GM13976 (cell line): ENCODE results near the gene DRC7.
"Not testable (repeated sequence)": the region's sequence is repeated elsewhere in the genome, so short reads cannot be mapped to it uniquely, and the experiment has no call there.

Experiments used
- DNase-seq: peaks from one replicate; pipeline ENCODE4 v3.0.0; 2012; ENCODE audit warnings: low spot score
- in situ Hi-C: fragments of 300-500 bp; cut with MboI; formaldehyde crosslinking; loops from one replicate; pipeline ENCODE4 v1.12.0; 2022; ENCODE audit warnings: low sequenced_read_pairs, mixed read lengths, inconsistent platforms; ENCODE audit not compliant: unreplicated experiment
- TF ChIP-seq, protein P1 (sequence below): IDR thresholded peaks from 2 replicates; pipeline ENCODE4 v1.5.1; 2012; ENCODE audit warnings: borderline replicate concordance, mild to moderate bottlenecking; ENCODE audit not compliant: insufficient read depth; ENCODE audit errors: extremely low read depth, missing control alignments, control extremely low read depth

The DRC7 gene

DNA sequence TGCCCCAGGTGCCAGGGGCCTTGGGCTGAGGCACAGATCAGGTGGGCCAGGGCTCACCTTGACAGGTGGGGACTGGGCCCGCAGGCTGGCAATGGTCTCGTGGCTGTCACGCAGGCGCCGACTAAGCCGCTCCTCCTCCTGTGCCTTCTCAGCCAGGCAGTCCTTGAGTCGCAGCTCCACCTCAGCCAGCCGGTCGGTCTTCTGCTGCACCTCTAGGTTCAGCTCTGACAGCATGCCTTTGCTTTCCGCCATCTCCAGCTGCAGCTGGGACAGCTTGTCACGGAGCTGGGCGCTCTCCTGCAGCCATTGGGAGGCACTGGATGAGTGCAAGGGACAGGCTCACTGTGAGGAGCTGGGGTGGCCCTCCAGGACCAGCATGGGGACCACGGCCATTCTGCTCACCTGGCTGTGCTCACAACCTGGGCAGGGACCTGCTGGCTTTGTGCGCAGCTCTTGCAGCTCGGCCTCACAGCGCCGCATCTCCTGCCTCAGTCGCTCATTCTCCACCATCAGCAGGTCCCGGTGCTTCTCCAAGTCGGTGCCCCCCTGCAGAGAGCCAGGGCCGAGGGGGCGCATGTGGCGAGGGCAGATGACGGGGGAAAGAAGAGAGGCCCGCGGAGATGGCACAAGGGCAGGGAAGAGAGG, 76.7 kb downstream of the DRC7 start:
- no peak for DNase-seq
- in situ Hi-C loops: no loop called here
- TF ChIP-seq, protein P1, sequence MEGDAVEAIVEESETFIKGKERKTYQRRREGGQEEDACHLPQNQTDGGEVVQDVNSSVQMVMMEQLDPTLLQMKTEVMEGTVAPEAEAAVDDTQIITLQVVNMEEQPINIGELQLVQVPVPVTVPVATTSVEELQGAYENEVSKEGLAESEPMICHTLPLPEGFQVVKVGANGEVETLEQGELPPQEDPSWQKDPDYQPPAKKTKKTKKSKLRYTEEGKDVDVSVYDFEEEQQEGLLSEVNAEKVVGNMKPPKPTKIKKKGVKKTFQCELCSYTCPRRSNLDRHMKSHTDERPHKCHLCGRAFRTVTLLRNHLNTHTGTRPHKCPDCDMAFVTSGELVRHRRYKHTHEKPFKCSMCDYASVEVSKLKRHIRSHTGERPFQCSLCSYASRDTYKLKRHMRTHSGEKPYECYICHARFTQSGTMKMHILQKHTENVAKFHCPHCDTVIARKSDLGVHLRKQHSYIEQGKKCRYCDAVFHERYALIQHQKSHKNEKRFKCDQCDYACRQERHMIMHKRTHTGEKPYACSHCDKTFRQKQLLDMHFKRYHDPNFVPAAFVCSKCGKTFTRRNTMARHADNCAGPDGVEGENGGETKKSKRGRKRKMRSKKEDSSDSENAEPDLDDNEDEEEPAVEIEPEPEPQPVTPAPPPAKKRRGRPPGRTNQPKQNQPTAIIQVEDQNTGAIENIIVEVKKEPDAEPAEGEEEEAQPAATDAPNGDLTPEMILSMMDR: no peak

DNA sequence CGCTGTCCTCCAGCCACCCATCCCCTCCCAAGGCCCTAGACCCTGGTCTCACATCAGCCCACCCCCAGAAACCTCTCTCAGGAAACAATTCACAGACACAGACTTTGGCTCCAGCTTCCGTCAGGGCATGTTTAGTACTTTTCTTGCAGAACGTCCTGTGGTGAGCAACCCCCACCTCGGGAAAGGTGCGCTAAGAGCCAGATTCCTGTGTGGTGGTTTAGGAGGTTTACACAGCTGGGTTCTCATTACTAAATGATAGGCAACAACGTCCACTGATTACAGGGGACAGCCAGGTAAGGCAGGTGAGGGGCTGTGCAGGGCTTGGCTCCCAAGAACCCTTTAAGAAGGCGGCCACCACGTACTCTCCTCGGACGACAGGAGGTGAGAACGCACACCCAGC, 78.4 kb downstream of the DRC7 start:
- TF ChIP-seq, protein P1: no peak
- in situ Hi-C loops: no loop called here
- no peak for DNase-seq

DNA sequence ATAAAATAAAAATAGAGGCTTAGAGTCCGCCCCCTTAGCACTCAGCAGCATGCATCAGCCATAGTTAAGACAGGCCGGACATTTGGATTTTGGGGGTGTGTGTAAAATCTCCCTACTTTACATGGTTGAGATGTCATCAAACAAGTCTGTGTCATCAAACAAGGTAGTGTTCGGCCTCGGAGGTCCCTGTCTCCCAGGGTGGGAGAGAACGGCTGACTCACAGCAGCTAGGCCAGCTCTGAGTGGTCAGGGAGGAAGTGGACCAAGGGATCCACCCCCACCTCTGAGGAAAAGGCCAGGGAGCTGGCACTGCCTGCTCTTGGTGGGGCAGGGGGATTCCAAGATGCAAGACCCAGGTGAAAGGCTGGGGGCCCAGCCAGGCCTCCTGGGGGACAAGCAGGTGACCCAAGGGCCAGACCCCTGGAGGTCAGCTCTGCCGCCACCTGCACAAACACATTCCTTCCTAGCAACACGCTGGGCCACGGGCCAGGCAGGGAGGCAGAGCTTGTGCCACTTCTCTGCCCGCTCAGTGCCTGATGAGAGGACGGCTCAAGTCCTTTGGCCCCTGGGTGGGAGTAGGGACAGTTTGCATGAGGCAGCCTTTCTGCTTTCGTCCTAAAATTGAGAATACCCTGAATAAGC, 79.2 kb downstream of the DRC7 start:
- in situ Hi-C loops: no loop called here
- TF ChIP-seq, protein P1: no peak
- no peak for DNase-seq

DNA sequence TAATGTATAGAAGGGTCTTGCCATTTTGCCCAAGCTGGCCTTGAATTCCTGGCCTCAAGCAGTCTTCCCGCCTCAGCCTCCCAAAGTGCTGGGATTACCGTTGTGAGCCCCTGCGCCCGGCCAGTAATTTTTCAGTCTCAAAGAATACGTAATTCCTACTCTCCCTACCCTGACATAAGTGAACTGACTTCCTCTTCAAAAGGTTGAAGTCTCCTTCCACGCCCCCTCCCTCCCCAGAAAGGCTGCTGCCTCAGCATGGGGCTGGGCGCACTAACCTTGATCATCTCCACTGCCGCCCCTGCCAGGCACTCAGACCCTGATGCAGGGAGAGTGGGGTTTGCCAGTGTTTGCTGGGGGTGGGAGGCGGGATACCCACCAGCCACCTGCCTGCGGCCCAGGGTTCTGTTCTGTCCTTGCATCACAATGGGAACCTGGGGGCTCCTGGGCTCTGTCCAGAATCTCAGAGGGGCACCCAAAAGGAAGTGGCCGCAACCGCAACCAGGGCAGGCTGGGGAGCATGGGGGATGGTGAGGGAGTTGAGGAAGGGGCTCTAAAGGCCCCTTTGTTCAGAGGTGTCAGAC, 80.2 kb downstream of the DRC7 start:
- DNase-seq: no peak
- in situ Hi-C loops: no loop called here
- TF ChIP-seq, protein P1: no peak

DNA sequence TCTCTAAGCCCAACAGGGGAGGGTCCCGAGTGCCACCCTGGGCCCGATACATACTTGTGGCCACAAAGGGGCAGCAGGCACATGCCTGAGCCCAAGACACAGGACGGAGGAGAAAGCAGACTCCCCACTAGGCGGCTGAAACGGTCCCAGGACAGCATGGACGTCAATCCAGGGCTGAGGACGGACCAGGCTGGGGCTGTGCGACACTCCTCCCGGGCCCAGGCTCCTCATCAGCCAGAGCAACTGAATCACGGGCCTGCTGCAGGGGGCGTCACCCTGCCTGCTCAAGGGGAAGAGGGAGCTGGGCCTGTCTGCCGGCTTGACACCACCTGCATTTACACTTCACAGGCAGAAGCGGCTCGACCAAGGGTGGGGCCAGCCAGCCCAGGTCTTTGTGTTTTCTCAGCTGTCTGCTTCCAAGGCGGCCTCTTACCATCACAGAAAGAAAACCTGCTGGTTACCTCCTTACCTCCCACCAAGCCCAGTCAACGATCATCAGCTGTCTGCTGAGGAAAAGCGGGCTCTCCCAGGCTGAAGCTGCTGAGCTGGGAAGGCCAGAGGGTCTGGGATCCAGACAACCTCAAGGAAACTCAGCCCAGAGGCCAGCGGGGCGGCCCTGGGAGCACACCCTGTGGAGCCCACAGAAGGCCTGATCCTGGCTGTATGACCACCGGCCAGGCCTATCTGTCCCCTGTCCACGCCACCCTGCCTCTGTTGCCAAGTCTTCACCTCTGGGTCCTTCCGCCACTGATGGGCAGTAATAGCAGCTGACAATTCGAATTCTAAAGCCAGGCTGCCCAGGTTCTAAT, 81.3 kb downstream of the DRC7 start:
- TF ChIP-seq, protein P1: no peak
- in situ Hi-C loops: no loop called here
- DNase-seq: no peak

DNA sequence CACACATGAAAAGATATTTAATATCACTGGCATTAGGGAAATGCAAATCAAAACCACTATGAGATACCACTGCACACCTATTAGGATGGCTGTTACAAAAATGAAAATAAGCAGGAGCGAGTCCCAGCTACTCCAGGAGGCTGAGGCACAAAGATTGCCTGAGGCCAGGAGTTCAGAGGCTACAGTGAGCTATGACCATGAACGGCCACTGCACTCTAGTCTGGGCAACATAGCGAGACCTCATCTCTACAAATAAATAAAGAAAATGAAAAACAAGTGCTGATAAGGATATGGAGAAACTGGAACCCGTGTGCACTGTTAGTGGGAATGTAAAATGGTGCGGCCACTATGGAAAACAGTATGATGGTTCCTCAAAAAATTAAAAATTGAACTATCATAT, 84.1 kb downstream of the DRC7 start:
- in situ Hi-C loops: no loop called here
- DNase-seq: no peak
- TF ChIP-seq, protein P1: no peak

DNA sequence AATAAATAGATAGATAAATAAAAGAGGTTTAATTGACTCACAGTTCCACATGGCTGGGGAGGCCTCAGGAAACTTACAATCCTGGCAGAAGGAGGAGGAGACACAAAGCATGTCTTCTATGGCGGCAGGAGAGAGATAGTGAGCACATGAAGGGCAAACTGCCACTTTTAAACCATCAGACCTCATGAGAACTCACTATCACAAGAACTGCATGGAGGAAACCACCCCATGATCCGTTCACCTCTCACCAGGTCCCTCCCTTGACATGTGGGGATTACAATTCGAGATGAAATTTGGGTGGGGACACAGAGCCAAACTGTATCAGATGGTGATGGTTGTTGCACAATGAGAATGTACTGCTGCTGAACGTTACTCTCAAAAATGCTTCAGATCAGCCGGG, 85.2 kb downstream of the DRC7 start:
- DNase-seq, in situ Hi-C loops: not testable (repeated sequence)
